Subcutaneous adipose tissue (tissue), 4 donors: ENCODE data around the gene LARP1. TPM values are rescaled to one million over a fixed set of nuclear protein-coding genes. Genes with fewer than 3 reads are reported as not detected.

Experiments used
- total RNA-seq, 4 donors: library from RNA; depleted of rRNA; stranded (reverse); fragments of >200 nt; gene quantifications; one replicate each; pipeline ENCODE4 v1.1.0, GENCODE V29; 2016
- TF ChIP-seq, protein P1 (sequence below): fragments of 450-650 bp; IDR thresholded peaks from one replicate; pipeline ENCODE4 v1.5.1; 2016; ENCODE audit warnings: low read depth, mild to moderate bottlenecking, control low read depth, antibody characterized with exemption, moderate library complexity

LARP1 gene
- total RNA-seq, 4 donors from 2014 or later, result 77.7 to 172 (median 94.7) TPM

DNA sequence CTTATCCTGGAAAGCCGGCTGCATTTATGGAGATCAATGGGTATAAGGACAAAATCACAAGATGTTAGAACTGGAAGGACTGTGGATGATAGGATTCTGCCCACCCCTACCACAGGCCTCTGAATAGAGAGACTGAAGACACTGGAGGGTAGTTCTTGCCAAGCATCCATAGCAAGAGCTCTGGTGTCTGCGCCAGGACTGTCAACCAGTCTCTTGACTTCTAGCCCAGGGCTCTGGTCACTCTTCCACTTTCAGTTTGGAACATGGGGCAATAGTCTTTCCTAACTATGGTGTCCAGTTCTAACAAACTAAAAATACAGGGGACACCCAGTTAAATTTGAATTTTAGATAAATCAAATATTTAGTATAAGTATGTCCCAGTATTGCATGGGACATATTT is 23.4 kb downstream of the LARP1 start:
- TF ChIP-seq, protein P1, sequence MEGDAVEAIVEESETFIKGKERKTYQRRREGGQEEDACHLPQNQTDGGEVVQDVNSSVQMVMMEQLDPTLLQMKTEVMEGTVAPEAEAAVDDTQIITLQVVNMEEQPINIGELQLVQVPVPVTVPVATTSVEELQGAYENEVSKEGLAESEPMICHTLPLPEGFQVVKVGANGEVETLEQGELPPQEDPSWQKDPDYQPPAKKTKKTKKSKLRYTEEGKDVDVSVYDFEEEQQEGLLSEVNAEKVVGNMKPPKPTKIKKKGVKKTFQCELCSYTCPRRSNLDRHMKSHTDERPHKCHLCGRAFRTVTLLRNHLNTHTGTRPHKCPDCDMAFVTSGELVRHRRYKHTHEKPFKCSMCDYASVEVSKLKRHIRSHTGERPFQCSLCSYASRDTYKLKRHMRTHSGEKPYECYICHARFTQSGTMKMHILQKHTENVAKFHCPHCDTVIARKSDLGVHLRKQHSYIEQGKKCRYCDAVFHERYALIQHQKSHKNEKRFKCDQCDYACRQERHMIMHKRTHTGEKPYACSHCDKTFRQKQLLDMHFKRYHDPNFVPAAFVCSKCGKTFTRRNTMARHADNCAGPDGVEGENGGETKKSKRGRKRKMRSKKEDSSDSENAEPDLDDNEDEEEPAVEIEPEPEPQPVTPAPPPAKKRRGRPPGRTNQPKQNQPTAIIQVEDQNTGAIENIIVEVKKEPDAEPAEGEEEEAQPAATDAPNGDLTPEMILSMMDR, result no peak

DNA sequence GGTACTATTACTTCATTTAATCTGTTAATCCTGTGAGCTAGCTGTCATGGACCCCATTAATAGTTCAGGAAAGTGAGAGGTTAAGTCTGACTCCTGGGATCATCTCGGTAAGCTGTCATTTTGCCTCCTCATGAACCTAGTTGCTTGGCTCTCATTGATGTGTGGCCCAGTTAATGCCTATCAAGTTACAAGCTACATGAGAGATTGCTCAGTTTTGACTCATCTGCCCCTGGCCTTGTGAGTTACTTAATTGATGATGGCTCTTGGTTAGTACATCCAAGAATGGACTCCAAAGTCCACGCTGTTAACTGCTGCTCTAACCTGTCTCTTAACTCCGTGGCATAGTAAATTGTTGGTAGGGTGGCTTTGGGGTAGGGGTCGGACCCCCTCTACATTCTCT is 23.9 kb downstream of the LARP1 start:
- TF ChIP-seq, protein P1, result no peak

DNA sequence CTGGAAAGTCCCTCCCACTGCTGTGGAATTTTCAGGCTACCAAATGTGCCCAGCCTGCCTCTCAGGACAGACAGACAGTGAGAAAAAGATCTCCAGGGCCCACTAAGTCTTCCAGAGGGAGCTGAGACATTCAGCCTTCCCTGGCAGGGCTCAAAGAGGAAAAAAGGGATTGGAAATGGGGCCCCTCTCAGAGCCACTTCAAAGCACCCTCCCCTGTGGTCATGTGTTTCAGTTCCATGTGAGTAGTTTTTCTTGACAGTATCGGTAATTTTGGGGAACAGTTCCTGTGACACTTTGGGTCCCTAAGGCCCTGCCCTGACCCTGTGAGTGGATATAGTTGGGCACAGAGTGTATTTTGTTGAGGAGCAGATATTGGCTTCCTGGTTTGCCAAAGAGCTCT is 25.0 kb downstream of the LARP1 start:
- TF ChIP-seq, protein P1, result no peak

DNA sequence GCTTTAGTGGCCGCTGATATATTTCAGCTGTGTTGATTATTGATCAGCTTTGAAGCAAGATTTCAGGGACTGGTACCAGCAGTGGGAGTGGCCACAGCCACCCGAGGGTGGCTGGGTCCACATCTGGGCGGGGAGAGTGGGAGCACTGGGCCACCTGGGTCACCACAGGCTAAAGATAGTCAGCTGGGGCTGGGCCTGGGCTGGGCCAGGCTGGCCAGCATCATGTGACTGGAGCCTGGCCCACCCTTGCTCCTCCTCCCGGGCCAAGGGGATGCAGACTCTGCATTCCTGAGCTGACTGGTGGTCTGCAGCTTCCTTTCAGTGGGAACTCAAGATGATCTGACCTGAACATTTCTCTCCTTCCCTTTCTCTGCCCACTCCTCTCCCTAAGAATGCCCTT is 27.1 kb downstream of the LARP1 start:
- TF ChIP-seq, protein P1, result no peak

DNA sequence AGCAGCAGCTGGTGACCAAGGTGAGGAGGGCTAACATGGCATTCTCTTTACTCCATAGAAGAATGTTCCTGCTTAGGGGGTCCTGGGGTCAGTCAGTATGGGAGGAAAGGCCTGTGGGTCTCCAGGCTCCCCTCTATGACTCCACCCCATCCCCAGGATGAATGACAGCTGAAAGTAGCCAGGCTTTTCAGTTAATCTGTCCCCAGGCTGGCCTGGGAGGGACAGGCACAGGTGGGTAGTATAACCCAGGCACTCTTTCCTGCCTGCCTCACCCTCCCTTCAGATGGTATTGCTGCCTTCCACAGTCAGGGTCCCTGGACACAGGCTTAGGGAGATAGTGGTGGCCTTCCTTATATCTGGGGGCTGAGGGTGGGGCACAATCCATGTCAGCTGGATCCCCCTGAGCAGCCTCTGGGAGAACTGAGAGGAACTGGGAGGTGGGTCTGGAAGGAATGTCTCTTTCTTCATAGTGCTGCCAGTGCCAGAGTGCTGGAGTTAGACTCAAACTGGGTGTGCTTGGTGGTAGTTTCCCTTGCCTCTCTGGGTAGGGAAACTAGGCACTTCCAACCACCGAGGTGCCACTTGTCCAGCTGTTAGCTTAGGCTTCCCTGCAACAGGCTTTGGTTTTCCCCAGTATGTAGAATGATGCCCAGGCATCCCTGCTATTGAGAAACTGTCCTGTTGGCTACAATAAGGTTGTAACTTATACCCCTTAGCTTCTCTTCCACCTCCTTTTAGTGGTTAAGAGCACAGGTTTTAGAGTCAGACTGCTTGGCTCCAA is 27.8 kb downstream of the LARP1 start:
- TF ChIP-seq, protein P1, result no peak

DNA sequence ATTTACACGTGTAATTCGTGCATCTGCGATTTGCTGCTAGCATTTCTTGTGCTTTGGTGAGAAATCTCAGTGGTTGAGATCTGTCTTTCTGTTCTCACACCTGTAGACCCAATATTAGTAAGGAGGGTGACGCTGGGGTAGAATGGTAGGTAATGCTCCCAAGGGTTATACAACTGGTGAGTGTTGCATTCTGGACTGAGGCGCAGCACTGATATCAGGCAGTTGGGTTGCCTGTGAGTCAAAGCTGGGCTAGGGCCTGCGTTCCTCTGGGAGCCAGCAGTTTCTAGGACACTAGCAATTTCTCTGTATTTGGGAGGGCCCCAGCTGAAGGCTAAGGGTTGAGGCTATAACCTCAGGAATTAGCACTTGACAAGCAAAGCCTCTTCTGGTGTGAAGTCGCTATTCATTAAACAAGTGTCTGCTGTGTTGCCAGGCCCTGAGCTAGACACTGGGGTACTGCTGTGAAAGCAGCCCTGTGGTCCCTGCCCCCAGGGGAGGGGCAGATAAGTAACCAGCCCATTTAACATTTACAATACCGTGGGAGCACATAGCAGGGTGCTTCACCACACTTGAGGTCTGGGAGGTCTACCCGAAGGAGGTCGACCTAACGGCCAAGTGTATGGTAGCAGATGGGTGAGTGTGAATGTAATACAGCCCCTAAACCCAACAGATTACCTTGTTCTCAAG is 28.7 kb downstream of the LARP1 start:
- TF ChIP-seq, protein P1, result no peak

DNA sequence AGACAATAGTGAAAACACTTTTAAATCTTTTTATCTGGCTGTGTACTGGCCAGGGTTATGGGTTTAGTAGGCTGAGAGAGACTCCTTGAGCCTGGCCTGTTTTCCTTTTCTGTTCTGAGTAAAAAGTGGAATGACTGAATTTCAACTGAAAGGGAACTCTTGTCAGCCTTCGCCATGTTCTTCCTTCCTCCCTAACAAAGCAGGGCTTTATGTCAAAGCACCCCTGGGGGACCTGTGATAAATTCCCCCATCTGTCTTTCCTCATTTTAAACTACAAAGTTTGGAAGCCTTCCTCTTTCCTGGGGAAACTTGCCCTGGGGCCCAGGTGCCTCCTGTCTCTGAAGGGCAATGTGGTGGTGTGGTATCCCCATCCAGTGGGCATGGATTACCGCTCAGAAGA is 29.7 kb downstream of the LARP1 start:
- TF ChIP-seq, protein P1, result no peak
